Fibroblast of skin of abdomen (primary cell): ENCODE measurements around the gene RAP1GDS1. TPM values are rescaled to one million over a fixed set of nuclear protein-coding genes. Genes with fewer than 3 reads are reported as not detected.
A peak's percentile ranks its signal among the peaks of the same experiment; 100 is the strongest.

Experiments
- DNase-seq: peaks from one replicate; pipeline ENCODE4 v3.0.0-alpha.2; 2013
- polyA plus RNA-seq, 2 experiments: library from polyadenylated mRNA; unstranded; fragments of 120-200 nt; gene quantifications; one replicate each; pipeline ENCODE4 v1.2.1, GENCODE V29; 2013; ENCODE audit not compliant: insufficient read length in 2 of 2

Gene RAP1GDS1, protein sequence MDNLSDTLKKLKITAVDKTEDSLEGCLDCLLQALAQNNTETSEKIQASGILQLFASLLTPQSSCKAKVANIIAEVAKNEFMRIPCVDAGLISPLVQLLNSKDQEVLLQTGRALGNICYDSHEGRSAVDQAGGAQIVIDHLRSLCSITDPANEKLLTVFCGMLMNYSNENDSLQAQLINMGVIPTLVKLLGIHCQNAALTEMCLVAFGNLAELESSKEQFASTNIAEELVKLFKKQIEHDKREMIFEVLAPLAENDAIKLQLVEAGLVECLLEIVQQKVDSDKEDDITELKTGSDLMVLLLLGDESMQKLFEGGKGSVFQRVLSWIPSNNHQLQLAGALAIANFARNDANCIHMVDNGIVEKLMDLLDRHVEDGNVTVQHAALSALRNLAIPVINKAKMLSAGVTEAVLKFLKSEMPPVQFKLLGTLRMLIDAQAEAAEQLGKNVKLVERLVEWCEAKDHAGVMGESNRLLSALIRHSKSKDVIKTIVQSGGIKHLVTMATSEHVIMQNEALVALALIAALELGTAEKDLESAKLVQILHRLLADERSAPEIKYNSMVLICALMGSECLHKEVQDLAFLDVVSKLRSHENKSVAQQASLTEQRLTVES
- polyA plus RNA-seq (2013, experiment 1 of 2; ENCODE audit: insufficient read length): 73.6 TPM
- 73.2 TPM for polyA plus RNA-seq (2013, experiment 2 of 2; ENCODE audit: insufficient read length)

DNA sequence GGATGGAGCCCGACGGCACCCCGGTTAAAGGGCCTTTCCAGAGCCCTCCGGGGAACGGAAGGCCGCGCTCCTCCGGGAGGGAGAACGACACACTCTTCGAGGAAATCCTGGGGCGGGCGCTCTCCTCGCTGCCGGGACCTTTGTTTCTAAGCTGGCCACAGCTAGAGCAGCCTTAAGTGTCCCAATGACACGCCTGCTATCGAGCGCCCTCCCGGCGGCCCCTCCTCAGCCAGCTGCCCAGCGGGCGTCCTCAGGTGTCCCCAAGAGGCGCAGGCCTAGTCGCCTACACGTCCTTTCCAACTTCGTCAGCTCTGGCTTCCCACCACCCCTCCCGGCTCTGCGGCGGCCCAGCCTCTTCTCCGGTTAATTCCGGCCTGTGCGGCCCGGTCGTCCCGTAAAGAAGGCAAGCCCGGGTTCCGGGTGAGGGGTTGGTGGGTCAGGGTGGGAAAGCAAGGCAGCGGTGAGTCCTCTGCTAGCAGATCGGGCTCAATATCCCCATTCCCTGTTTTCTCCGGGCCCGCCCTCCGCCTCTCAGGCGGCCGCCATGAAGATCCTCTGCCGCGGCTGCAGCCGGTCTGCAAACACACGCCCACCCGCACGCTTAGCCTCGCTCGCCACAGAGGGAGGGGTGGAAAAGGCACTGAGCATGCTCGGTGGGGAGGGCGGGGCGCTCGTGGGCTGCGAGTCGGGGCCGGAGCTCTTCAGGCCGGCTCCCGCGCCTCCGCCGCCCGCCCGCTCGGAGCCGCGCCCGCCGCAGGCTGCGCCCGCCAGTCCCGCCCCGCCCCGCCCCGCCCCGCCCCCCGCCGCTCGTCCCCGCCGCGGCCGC lies at the start of gene RAP1GDS1:
TSS of gene RAP1GDS1 (plus strand) at position 806 of the 826 bp plus-strand sequence. CDS start 182 bp downstream, outside the sequence.
- peak; percentile 98 for DNase-seq

DNA sequence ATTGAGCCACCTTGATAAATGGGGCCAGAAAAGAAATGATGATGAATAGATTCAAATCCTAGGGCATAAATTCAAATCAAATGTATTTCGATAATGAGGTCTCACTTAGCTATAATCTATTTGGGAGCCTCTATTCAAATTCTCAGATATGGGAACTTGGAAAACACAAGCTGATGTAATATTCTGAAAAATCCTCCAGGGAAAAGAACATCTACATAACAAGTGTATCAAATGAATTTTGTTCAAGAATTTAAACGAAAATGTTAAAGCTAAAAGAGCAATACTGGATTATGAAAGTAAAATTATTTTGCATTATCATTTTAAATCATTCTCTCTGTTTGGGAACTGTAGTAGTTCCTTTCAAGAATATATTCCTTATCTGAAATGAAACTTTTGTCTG lies 38.9 kb upstream of the RAP1GDS1 start:
- no peak for DNase-seq

DNA sequence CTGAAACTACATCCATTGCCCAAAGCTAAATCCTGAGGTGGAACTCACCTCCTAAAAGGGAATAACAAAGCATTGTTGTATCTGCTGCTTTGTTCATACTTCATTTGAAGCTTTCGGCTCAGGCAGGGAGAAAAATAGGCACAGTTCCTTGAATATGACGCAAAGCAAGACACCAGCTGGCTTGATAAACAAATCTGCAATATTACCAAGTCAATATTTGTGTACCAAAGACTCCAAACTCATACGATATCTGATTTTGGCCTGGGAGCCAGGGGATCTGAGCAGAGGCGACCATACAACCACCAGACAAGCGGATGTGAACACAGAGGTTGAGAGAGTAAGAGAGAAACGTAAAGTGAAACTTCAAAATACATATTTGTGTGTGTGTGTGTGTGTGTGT lies 34.8 kb upstream of the RAP1GDS1 start:
- no peak for DNase-seq

DNA sequence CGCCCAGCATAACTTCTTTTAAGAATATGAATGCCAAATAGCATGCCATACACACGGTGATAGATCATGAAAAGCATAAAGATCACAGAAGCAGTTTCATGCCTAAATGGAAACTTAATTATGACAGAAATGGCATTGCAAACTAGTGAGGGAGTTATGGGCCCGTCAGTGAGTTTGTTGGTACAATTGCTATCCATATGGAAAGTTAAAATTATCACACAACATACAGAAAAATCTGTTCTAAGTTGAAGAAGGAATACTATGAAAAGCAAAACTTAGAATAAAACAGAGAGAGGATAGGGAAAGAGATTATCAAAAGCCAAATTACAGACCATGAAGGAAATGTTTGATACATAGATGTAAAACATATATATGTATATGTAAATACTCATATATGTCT lies 30.2 kb upstream of the RAP1GDS1 start:
- no peak for DNase-seq

DNA sequence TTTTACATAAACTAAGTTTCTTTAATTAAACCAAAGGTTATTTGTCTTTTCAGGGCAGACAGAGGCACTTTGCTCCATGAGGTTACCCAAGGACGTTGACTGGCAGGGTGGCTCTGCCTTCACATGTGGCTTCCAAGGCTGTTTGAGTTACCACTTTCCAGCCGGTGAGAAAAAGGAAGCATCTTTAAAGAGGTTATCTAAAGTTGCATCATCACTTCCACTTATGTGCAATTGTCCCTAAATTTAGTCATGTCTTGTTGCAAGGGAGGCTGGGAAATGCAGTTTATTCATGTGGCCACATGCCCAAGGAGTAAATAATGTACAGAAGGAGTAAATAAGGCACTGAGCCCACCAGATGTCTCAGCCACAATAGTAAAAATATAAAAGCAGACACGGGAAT lies 29.0 kb upstream of the RAP1GDS1 start:
- DNase-seq: peak; percentile 4

DNA sequence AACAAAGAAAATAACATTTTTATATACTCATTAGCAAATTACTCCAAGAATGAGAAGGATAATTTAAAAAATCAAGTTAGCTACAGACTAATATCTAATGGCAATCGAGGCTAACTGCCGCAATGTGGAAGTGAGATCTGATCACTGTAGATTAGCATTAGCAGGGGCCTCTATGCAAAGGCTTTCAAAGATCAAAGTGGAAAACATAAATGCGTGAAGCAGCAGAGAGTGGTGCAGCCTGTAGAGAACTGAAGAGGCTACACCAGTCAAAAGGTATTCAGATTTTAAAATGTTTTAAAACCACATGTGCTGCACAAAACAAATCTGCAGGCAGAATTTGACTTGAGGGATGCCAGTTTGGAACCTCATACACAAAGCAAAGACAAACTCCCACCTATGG lies 24.0 kb upstream of the RAP1GDS1 start:
- no peak for DNase-seq

DNA sequence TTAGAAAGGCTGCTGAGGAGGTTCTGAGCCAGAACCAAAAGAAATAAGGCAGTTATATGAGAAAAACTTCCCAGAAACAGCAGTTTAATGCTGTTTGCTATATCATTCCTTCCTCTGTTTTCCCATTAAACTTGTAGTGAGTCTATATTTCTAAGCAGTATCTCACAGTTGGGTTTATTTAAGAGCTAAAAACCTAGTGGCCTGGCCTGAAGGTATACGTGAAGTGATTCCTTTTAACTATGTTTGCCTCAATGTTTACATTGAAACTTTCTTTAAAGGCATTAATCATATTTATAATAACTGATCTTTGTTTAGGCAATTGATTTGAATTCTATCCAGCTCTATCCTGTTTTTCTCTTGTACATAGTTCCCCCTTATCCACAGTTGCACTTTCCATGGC lies 19.1 kb upstream of the RAP1GDS1 start:
- DNase-seq: no peak

DNA sequence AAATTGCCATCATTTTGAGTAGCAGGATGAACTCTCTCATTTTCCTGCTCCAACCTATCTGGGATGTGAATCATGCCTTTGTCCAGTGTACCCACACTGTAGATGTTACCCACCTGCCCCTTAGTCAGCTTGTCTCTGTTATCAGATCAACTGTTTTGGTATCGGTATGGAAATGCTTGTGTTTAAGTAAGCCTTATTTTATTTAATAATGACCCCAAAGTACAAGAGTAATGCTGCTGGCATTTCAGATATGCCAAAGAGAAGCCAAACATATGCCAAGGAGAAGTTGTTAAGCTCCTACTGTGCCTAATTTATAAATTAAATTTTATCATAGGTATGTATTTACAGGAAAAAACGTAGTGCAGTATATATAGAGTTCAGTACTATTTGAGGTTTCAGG lies 18.6 kb upstream of the RAP1GDS1 start:
- DNase-seq: no peak

DNA sequence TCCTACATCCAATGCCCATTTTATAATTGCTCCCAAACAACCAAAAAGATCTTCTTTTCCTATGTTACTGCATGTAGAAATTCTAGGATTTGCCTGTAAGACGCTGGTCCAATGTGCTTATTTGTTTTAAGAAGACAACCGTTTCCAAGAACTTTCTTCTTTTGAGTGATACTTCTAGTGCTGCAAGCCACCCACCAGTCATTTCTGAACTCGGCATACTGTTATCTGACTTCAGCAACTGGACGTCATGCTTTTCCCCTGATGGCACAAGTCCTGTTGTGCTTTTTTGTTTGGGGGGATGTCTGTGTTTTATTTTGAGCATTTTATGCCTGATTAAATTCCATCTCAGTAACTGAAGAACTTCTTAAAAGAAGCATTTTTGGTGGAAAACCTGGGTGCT lies 16.0 kb upstream of the RAP1GDS1 start:
- DNase-seq: no peak

DNA sequence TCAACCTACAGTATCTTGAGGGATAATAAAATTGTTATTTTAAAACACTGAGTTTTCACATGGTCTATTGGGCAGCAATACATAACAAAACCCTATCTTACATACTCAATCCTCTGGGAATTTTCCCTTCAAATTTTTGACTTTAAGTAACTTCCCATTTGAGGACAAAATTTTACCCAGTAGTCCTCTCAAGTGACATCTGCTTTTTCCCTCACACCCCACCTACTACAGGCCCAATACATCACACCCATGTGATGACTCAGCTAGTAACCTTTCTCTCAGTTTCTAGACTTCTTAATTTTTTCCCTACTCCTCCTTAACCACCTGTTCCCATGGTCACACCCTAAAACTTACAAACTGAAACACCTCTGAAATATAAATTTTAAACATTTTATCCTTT lies 12.2 kb upstream of the RAP1GDS1 start:
- no peak for DNase-seq

DNA sequence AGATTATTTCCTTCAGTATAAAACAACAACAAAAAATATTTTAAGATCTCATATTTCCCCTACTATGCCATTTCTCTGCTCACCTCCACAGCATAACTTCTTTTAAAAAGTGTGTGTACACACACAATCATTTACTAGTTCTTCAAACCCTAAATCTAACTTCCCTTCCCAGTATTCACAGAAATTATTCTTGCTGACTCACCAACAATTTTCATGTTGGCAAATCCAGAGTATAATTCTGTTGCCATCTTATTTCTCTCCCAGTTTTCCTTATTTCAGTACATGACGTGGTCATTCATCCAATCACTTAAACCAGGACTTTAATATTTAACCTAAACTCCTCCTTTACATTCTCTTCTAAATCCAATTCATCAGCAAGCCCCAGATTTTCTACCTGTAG lies 11.4 kb upstream of the RAP1GDS1 start:
- DNase-seq: no peak

DNA sequence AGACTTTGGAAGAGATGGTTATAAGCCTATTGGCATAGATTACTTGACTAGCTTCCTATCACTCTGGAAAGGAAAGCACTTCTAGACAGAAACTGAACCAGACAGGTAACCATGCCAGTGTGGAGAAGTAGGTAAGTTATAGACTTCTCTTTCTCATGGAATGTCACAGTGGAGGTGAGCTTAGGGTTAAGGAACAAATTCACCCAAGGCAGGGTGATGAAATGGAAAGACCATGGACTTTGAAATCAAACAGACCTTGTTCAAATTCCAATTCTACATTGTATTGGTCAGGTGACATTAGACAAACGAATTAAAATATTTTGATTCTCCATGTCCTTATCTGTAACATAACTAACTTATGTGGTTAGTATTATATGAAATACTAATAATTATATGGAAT lies 7.7 kb upstream of the RAP1GDS1 start:
- no peak for DNase-seq

DNA sequence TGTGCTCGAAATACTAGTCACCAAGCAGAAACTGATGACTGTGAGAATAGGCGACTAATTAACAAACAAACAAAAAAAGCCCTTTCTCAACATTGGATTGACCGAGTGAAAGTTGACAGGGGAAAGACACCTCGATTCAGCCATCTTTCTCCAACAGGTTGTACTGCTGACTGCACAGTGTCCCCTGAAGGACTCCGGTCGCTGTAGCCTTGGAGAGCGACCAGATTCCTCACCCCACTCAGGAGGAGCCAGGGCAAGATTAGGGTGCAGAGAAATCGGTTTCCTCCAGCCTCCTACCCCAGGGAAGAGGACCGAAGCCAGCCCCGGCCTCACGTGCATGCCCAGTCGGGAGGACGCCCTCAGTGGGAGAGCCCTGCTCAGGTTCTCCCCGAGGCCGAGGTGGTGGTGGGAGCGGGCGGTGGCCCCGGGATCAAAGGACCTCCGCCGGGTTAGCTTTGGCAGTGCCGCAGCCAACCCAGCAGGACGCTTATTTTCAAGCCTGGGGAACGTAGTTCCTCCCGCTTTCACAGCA lies 1.1 kb upstream of the RAP1GDS1 start:
- DNase-seq: no peak

DNA sequence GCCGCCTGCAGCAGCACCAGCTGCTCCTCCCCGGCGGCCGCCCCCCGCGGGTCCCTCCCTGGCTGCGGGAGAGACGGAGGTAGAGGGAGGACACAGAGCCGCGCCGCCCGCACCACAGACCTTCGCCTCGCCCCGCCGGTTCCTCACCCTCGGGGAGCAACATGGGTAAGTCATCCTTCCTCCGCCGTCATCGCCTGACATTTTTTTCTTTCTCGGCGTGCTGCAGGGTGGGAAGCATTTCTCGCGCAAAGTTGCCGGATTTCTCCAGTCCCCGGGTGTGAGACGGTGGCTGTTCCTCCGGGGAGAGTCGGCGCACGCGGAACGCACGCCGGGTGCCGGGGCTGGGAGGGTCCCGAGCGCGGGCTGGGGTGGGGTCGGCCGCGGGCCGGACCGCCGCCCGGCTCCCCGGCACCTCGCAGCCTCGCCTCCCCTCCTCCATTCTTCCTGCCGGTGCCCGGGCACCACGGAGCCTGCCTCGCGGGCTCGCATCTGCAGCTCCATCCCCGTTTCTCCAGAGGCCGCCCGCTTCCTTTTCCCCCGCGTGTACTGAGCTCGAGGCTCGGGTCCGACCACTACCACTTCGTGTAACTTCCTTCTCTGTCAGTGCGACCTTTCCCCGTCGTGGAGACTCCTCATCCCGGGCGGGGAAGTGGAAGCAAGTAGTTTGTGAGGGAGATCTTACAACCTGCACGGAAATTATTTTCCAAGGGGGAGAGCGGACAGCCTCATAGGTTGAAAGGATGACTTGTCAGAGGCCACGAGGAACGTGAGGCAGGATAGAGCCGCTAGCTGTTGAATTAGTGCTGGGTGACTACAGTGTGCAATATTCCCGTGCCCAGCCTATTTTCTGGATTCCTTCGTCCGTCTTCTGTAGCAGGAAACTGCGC lies 464 bp downstream of the RAP1GDS1 start:
- DNase-seq: peak; percentile 62

DNA sequence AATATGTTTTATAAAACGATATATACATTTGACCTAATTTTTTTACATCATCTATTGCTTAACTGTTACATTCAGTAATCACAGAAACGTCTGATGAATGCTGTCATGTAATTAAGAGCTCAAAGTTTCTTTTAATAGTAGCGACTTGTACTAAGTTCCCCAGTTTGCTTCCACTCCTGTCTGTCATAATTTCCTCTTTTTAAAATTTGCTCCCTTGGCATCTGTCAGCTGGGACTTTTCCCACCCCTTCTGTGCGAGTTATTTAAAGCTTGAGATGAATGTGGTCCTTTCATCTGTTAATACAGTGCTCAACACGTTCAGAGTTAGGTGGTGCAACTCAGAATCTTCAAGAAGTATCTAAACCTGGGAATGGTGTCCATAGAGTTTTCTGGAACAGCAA lies 1.2 kb downstream of the RAP1GDS1 start:
- DNase-seq: no peak

DNA sequence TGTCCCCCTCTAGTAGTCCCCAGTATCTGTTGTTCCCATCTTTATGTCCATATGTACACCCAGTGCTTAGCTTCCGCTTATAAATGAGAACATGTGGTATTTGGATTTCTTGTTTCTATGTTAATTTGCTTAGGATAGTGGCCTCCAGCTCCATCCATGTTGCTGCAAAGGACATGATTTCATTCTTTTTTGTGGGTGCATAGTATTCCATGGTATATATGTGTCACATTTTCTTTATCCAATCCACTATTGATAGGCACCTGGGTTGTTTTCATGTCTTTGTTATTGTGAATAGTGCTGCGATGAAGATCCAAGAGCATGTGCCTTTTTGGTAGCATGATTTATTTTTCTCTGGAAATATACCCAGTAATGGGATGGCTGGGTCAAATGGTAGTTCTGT lies 6.3 kb downstream of the RAP1GDS1 start:
- no peak for DNase-seq

DNA sequence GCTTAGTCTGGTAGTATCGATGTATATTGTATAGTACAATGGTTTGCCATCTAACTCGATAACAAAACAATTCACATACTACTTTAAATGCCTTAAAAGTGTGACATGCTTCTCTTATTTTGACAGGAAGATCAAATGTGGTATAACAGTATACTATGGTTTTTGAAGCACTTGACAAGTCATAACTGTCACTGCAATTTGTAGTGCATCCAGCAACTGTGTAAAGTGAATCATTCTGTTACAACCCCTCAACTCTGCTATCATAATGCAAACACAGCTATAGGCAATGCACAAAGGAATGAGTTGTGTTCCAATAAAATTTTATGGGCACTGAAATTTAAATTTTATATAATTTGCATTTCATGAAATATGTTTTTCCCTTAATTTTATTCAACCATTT lies 14.0 kb downstream of the RAP1GDS1 start:
- DNase-seq: no peak

DNA sequence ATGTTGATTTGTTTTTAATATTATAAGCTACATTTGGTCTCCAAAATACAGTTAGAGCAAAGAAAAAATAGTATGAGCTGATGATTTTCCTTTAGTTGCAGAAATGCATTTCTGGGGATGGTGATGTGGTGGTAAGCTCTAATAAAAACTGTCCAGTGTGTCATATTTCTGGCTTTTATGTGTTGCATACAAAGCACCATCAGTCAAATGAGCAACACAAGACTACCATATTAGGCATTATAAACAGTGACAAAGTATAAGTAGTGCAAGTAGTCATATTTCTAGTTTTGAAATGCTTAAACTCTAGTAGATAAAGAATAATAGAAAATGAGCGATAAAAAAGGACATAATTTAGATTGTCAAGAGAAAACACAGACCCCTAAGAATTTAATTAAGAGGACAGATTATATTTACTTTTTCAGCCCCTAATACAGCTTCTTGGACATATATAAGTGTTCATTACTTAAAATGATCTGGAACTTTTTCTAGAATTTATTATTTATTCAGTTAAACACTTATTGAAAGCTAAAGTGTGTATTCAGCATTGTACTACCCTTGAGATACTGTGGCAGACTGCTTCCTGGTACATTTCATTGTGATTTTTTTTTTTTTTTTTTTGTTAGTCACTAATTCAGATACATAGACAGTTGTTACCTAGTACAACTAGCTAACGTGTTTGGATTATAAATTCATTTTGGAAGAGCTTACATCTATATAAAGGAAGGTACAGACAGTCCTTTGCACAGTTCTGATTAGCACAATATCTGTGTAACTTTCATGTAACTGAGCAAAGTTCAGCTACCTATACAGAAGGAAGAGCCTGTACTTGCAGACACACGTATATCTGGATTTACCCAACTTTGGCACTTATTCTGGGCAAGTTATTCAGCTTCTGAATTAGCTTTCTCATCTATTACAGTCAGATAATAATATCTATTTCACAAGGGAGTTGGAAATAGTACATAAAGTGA lies 22.3 kb downstream of the RAP1GDS1 start:
- DNase-seq: peak; percentile 68

DNA sequence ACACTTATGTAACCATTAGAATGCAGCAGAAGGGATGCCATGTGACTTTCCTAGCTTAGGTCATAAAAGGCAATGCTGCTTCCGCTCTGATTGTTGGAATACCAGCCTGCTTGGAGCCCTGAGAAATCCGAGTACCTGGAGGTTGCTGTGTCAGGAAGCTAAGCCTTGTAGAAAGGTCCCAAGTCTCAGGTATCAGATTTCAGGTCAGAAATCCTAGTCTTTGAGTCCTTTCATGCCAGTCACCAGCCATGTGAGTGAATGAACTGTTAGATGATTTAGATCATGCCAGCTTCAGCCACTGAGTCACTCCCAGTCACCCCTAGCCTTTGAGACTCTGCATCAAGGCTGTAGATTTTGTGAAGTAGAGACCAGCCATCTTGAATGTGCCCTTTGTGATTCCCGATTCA lies 23.5 kb downstream of the RAP1GDS1 start:
- DNase-seq: no peak

DNA sequence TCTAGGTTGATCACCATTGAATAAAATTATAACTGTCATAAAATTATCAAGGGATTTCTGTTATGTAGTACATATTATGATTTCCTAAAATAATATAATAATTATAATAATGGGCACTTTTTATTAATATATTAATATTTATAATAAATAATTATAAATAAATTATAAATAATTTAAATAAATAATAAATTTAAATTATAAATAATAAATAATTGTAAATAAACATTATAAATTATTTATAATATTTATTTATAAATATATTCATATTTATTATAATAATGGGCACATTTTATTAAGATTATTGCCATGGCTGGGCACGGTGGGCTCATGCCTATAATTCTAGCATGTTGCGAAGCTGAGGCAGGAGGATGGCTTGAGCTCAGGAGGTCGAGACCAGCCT lies 24.5 kb downstream of the RAP1GDS1 start:
- no peak for DNase-seq

DNA sequence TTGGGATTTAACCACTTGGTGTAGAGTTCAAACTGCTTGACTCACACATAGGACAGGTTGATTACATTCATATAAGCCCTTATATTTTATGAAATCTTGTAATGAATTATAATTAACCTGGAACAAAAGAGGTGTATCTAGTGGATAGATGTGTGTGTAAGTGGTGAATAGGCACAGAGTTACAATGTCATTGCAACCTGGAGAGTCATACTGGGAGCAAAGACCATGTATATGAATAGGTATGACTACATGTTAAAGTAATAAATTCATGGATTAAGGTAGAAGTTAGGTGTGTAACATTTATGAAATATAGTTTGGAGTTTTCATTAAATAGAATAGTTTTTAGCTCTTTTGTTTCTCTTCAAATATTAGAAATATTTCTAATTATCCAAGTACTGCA lies 26.1 kb downstream of the RAP1GDS1 start:
- no peak for DNase-seq
